Measurements from ENCODE around the gene ERICH6B. TPM values are rescaled to one million over a fixed set of nuclear protein-coding genes. Genes with fewer than 3 reads are reported as not detected.

ERICH6B gene
- total and polyA plus RNA-seq, 2 experiments from 2014 or later: 0.98 TPM; not detected in 1

- H3K9me3 ChIP-seq (ENCODE audit: low read depth): no peaks in the 10 kb centered on the region
- H3K27ac ChIP-seq: no peak overlapping the region
- DNase-seq (ENCODE audit: low read depth in 1 of 2, low spot score in 1 of 2): peak; percentile 10 to 14
- H3K27me3 ChIP-seq: no peaks in the 10 kb centered on the region
- H3K4me3 ChIP-seq: no peak overlapping the region
- H3K36me3 ChIP-seq: peaks cover 15% of the 10 kb centered on the region
- peaks cover 26% of the 10 kb centered on the region for H3K4me1 ChIP-seq (ENCODE audit: low read depth)
- TF ChIP-seq CTCF (IDR thresholded peaks at IDR 0.05; ENCODE audit: low read depth, low read length): no peak
Observed at GRCh38 chr13:45521297-45521696, 94.2 kb downstream of the ERICH6B start.

GRCh38 chr13:45519493-45519892, 96.0 kb downstream of the ERICH6B start:
- peaks cover 18% of the 10 kb centered on the region for H3K4me1 ChIP-seq (ENCODE audit: low read depth)
- no peak for TF ChIP-seq CTCF (IDR thresholded peaks at IDR 0.05; ENCODE audit: low read depth, low read length)
- no peaks in the 10 kb centered on the region for H3K9me3 ChIP-seq (ENCODE audit: low read depth)
- H3K4me3 ChIP-seq: no peak overlapping the region
- H3K27me3 ChIP-seq: no peaks in the 10 kb centered on the region
- H3K36me3 ChIP-seq: peaks cover 21% of the 10 kb centered on the region
- no peak for DNase-seq (ENCODE audit: low read depth in 1 of 2, low spot score in 1 of 2)
- H3K27ac ChIP-seq: no peak overlapping the region

- peaks cover 23% of the 10 kb centered on the region for H3K36me3 ChIP-seq
Observed at GRCh38 chr13:45518525-45519245, 96.9 kb downstream of the ERICH6B start.

GRCh38 chr13:45516757-45517156, 98.8 kb downstream of the ERICH6B start:
- Histone ChIP-seq H3K4me3 (no peak overlapping the region), H3K4me1 (ENCODE audit: low read depth) (peaks cover 13% of the 10 kb centered on the region), H3K27me3 (no peaks in the 10 kb centered on the region), H3K27ac (no peak overlapping the region), H3K9me3 (ENCODE audit: low read depth) (no peaks in the 10 kb centered on the region), H3K36me3 (peaks cover 35% of the 10 kb centered on the region)
- TF ChIP-seq CTCF (IDR thresholded peaks at IDR 0.05; ENCODE audit: low read depth, low read length): no peak
- no peak for DNase-seq (ENCODE audit: low read depth in 1 of 2, low spot score in 1 of 2)

More at GRCh38 chr13:45518525-45519245, 96.9 kb downstream of the ERICH6B start:
- no peaks in the 10 kb centered on the region for H3K27me3 ChIP-seq
- H3K27ac ChIP-seq: peak overlapping the region; percentile 27
- no peak overlapping the region for H3K4me3 ChIP-seq
- no peak for TF ChIP-seq CTCF (IDR thresholded peaks at IDR 0.05; ENCODE audit: low read depth, low read length)
- H3K9me3 ChIP-seq (ENCODE audit: low read depth): no peaks in the 10 kb centered on the region
- peaks cover 16% of the 10 kb centered on the region for H3K4me1 ChIP-seq (ENCODE audit: low read depth)
- DNase-seq (ENCODE audit: low read depth in 1 of 2, low spot score in 1 of 2): peak in 1 of 2 donors; percentile 48

- Histone ChIP-seq H3K4me3 (no peak overlapping the region), H3K27ac (no peak overlapping the region), H3K4me1 (ENCODE audit: low read depth) (no peaks in the 10 kb centered on the region), H3K36me3 (peaks cover 33% of the 10 kb centered on the region), H3K9me3 (ENCODE audit: low read depth) (no peaks in the 10 kb centered on the region), H3K27me3 (no peaks in the 10 kb centered on the region)
- no peak for DNase-seq (ENCODE audit: low read depth in 1 of 2, low spot score in 1 of 2)
- TF ChIP-seq CTCF (IDR thresholded peaks at IDR 0.05; ENCODE audit: low read depth, low read length): no peak
Observed at GRCh38 chr13:45512098-45512496, 103.4 kb downstream of the ERICH6B start.

Measured in cardiac muscle cell (in vitro differentiated cells and primary cell).